ENCODE measurements around the gene FRS2.
"Not testable (repeated sequence)": the region's sequence is repeated elsewhere in the genome, so short reads cannot be mapped to it uniquely, and the experiment has no call there.

Gene FRS2

GRCh38 chr12:69580074-69580473, 109.9 kb downstream of the FRS2 start:
- DNase-seq (ENCODE audit: low read depth) = no peak

DNA sequence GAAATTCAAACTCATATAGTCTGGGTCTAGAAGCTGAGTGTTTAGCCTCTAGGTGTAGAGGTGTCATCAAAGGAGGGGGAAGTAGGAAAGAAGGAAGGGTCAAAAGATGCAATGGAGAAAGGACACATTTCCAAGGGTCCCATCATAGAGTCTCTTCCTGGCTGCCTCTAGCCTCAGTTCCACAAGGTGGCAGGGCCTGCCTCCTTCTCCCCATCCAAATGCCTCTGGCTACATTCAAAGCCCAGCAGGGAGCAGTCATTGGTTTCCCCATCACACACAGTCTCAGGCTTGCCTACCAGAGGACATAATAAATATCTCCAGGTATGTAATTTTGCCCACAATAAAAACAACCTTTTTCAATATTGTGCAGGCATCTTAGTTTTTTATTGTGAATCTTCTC, 113.0 kb downstream of the FRS2 start:
- no peak for DNase-seq (ENCODE audit: low read depth)

- DNase-seq (ENCODE audit: low read depth) = peak; percentile 95
Observed at GRCh38 chr12:69585189-69586062, 115.2 kb downstream of the FRS2 start, which contains the start of gene CCT2. Gene CCT2 (plus strand): TSS chr12:69585459. CDS start chr12:69585522, 63 bp downstream.

DNA sequence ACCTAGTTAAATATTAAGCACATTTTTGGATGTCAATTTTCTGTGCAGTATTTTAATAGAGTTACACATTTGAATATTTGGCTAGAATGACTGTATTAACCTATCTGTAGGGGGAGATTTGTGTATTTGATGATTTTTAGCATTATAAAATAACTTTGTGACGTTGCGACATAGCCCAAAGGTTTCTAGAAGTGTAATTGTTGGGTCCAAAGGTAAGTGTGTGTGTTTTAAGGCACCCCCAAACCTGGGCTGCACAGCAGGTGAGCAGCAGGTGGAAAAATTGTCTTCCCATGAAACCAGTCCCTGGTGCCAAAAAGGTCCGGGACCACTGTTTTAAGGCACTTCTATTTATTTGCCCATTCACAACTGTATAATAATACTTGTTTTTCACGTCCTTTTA, 118.3 kb downstream of the FRS2 start:
- DNase-seq (ENCODE audit: low read depth) = no peak

GRCh38 chr12:69589082-69589481, 118.9 kb downstream of the FRS2 start:
- DNase-seq (ENCODE audit: low read depth) = no peak

DNA sequence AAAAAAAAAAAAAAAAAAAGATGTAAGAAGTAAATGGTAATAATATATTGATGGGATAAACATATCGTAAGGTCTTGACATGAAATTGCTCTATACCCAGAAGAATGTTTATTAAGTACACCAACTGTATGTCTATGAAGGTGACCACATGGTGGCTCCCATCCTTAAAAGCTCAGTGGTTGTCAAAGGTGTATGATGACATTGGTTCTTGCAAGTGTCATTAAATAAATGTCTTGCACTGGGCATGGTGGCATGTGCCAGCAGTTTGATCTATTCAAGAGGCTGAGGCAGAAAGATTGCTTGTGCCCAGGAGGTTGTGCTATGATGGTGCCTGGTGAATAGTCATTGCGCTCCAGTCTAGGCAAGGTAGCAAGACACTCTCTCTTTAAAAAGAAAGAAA, 125.5 kb downstream of the FRS2 start:
- no peak for DNase-seq (ENCODE audit: low read depth)

- no peak for DNase-seq (ENCODE audit: low read depth)
Observed at GRCh38 chr12:69598174-69598753, 128.1 kb downstream of the FRS2 start.

GRCh38 chr12:69600804-69601203, 130.6 kb downstream of the FRS2 start:
- DNase-seq (ENCODE audit: low read depth) = no peak

- no peak for DNase-seq (ENCODE audit: low read depth)
Observed at GRCh38 chr12:69601962-69602685, 131.9 kb downstream of the FRS2 start.

GRCh38 chr12:69602954-69603353, 132.8 kb downstream of the FRS2 start:
- DNase-seq (ENCODE audit: low read depth) = no peak

GRCh38 chr12:69603556-69603955, 133.4 kb downstream of the FRS2 start:
- not testable (repeated sequence) for DNase-seq (ENCODE audit: low read depth)

DNA sequence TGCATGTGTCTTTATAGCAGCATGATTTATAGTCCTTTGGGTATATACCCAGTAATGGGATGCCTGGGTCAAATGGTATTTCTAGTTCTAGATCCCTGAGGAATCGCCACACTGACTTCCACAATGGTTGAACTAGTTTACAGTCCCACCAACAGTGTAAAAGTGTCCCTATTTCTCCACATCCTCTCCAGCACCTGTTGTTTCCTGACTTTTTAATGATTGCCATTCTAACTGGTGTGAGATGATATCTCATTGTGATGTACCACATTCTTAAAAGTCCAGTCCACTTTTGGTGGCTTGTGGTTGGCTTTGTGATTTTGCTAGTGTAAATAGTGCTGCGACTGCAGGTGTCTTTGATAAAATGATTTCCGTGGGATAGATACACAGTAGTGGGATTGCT, 134.1 kb downstream of the FRS2 start:
- DNase-seq (ENCODE audit: low read depth) = not testable (repeated sequence)

DNA sequence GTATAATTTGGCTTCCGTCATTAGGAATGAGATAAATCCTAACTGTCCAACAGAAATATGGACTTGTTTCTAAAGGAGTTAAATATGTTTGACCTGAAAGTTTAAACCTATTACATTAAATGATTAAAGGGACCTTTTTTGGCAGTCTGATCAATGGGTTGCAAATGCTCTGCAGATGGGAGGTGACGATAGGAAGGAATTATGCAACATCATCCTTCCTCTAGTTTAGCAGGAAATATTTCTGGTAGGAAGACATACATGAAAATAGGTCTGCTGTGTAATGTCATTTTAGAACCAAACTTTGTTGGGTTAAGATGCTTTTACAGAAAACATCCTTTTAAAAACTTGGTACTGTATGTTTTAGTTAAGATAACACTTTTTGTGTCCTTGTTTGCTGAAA, 137.9 kb downstream of the FRS2 start:
- DNase-seq (ENCODE audit: low read depth) = no peak

- no peak for DNase-seq (ENCODE audit: low read depth)
Observed at GRCh38 chr12:69610126-69610525, 139.9 kb downstream of the FRS2 start.

DNA sequence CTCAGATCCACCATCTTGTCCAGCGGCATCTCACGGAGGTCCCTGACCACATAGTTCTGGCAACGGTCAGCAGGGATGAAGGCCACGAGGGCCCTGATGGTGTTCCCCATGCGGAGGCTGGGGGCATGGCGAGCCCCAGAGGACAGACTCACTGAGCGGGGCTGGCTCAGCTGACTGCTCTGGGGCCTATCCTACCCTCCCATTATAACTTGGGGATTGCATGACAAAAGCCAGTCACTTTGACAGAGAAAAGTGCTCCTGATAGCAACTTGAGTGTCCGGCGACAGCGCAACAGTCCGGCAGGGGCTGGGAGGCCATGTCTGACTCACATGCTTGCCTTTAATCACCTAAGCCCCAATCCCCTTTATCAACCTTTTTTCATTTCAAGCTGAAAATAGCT, 140.5 kb downstream of the FRS2 start, which contains the start of gene LRRC10:
Gene LRRC10, minus strand, starts transcription at position 179 of the 400 bp plus-strand sequence. Its CDS starts 69 bp downstream, at position 110.
- DNase-seq (ENCODE audit: low read depth) = no peak

DNA sequence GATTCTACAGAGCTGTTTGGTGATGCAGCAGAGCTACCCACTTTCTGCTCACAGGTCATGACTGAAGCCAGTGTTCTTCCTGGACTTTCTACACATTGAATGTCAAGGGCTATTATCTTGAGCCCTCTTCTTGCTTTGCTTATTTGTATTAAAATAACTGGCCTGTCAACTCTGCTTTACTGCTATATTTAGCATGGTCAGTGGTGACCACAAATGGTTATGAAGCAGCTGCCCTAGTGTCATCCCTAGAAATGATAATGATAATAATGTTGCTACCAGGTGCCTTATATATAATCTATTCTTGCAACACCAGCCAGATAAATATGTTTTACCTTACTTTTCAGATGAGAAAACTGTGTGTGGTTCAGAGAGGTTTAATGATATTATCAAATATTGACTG, 143.2 kb downstream of the FRS2 start:
- no peak for DNase-seq (ENCODE audit: low read depth)

- no peak for DNase-seq (ENCODE audit: low read depth)
Observed at GRCh38 chr12:69616025-69616424, 145.8 kb downstream of the FRS2 start.

DNA sequence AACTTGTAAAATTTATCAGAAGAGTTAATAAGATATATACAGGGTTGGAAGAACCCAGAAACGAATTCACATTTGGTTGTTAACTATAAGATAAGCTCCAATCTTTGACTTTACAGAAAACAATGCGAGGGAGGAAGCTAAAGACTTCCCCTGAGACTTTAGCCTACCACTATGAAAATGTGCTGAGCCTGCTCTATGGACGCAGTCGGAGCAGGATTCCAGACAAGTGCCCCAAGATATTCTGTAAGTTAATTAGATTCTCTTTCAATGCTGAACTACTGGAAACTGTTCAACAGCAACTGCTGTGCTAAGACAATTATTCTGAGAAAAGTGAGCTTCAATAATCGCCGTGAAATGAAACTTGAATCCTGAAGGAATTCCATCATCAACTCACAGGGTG, 148.9 kb downstream of the FRS2 start:
- no peak for DNase-seq (ENCODE audit: low read depth)

DNA sequence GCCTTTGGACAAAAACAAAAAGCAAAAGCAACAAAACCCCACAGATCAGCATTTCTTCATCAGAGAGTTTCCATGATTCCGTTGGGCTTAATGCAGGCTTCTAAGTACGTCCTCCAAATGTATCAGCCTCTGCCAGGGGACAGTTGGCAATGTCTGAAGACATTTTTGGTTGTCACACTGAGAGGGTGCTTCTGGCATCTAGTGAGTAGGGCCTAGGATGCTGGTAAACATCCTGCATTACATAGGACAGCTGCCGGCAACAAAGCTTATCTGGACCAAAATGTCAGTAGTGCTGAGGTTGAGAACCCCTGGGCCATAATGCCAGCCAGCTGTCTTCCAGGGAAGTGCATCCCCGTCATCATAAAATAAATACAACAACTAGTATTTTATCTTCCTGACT, 149.9 kb downstream of the FRS2 start:
- DNase-seq (ENCODE audit: low read depth) = no peak

DNA sequence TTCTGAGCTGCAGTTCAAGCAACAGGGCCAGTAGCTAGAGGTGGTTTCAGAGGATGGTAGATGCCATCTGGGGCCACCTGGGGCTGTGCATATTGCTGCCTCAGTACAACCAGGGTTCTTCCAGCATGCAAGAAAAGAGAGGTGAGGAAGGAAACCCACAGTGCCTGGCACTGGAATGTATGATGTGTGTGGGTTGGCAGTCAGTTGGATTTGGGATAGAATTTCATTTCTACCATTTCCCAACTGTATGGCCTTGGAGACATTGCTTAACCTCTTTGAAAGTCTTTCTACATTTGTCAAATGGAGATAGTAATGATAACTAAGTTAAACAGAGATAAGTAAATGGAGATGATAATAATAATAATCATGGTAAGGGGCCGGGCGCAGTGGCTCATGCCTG, 150.7 kb downstream of the FRS2 start:
- DNase-seq (ENCODE audit: low read depth) = no peak

GRCh38 chr12:69621551-69621950, 151.4 kb downstream of the FRS2 start:
- DNase-seq (ENCODE audit: low read depth) = no peak

DNA sequence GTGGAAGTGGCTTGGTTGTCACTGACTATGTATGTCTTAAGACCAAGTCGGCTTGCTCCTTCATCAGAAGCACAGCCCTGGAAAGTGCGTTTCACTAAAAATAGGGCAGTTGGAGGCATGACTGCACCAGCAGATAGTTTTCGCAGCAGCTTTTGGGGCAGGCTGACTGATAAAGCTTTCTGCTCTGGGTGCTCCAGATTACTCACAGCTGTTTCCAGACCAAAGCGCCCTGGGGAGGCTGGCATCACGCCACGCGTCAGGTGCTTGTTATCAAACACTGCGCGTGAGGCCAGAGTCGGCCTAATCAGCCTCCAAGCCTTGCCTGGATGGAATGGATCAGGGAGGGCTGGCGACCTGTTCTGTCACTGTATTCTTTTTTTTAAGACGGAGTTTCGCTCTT, 153.8 kb downstream of the FRS2 start:
- no peak for DNase-seq (ENCODE audit: low read depth)

DNA sequence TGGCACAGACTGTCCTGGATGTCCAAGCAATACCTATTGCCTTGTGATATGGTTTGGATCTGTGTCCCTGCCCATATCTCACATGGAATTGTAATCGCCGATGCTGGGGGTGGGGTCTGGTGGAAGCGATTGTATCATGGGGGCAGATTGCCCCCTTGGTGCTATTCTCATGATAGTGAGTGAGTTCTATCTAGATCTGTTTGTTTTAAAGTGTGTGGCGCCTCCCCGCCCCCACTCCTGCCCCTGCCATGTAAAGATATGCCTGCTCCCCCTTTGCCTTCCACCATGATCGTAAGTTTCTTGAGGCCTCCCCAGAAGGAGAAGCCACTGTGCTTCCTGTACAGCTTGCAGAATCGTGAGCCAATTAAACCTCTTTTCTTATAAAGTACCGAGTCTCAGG, 157.3 kb downstream of the FRS2 start:
- DNase-seq (ENCODE audit: low read depth) = no peak
